ENCODE data around the gene HSPA12B. TPM values are rescaled to one million over a fixed set of nuclear protein-coding genes. Genes with fewer than 3 reads are reported as not detected.

HSPA12B gene
- total and polyA plus RNA-seq, 2 of the 13 experiments (the other 11 are each of a cell fraction or from before 2014, with no cell fraction given): 0.01 TPM; not detected in 1

GRCh38 chr20:3796477-3797225 lies 64.2 kb downstream of the HSPA12B start (continued):
- TF ChIP-seq HMGXB4 (CRISPR knock-in tag; IDR thresholded peaks at IDR 0.05; ENCODE audit: borderline replicate concordance in 1 of 2, low read depth in 1 of 2) (no peak), ESRRA (CRISPR knock-in tag; IDR thresholded peaks at IDR 0.05; ENCODE audit: low read depth) (no peak), SP4 (CRISPR knock-in tag; IDR thresholded peaks at IDR 0.05) (no peak), ZSCAN12 (CRISPR knock-in tag; IDR thresholded peaks at IDR 0.05) (no peak), RXRA (CRISPR knock-in tag; IDR thresholded peaks at IDR 0.05) (no peak), IRF1 (CRISPR knock-in tag; IDR thresholded peaks at IDR 0.05; ENCODE audit: low read depth) (no peak), FOXC1 (CRISPR knock-in tag; IDR thresholded peaks at IDR 0.05; ENCODE audit: borderline replicate concordance) (no peak), ZNF207 (IDR thresholded peaks at IDR 0.05; ENCODE audit: borderline replicate concordance) (no peak), ATF3 (CRISPR knock-in tag; IDR thresholded peaks at IDR 0.05) (no peak), HOXA9 (CRISPR knock-in tag; IDR thresholded peaks at IDR 0.05; ENCODE audit: borderline replicate concordance) (no peak; the same call in 1 of the 2 replicates), HNF4G (IDR thresholded peaks at IDR 0.05; ENCODE audit: borderline replicate concordance, low read depth, low read length) (no peak), HNF4G (CRISPR knock-in tag; IDR thresholded peaks at IDR 0.05; ENCODE audit: borderline replicate concordance, low read depth) (no peak; the same call in 1 of the 2 replicates), ZSCAN30 (CRISPR knock-in tag; IDR thresholded peaks at IDR 0.05) (no peak), ZNF740 (CRISPR knock-in tag; IDR thresholded peaks at IDR 0.05) (no peak), KDM5B (CRISPR knock-in tag; IDR thresholded peaks at IDR 0.05; ENCODE audit: borderline replicate concordance) (no peak), NFE2L1 (CRISPR knock-in tag; IDR thresholded peaks at IDR 0.05; ENCODE audit: borderline replicate concordance) (no peak), ONECUT2 (CRISPR knock-in tag; IDR thresholded peaks at IDR 0.05) (no peak), DR1 (CRISPR knock-in tag; IDR thresholded peaks at IDR 0.05) (no peak), HNRNPUL1 (IDR thresholded peaks at IDR 0.05; ENCODE audit: low read depth, low read length) (no peak), FOXO4 (CRISPR knock-in tag; conservative IDR thresholded peaks at IDR 0.05) (no peak), RORA (CRISPR knock-in tag; IDR thresholded peaks at IDR 0.05) (no peak), ZNF644 (CRISPR knock-in tag; IDR thresholded peaks at IDR 0.05; ENCODE audit: low read depth) (no peak), PHF21A (CRISPR knock-in tag; IDR thresholded peaks at IDR 0.05) (no peak), ZNF256 (CRISPR knock-in tag; conservative IDR thresholded peaks at IDR 0.05) (no peak), HNRNPK (IDR thresholded peaks at IDR 0.05; ENCODE audit: low read depth, low read length, poor library complexity, severe bottlenecking) (peak; percentile 94)

Data from HepG2 (cell line).